GF-D8 (cell line): Measurements from ENCODE around the gene CCR6.
"Not testable (repeated sequence)": the region's sequence is repeated elsewhere in the genome, so short reads cannot be mapped to it uniquely, and the experiment has no call there.

Source experiments
- DNase-seq: peaks from one replicate; lab custom pipeline; 2025; lab: John Stamatoyannopoulos, UW

Gene CCR6

GRCh38 chr6:167172011-167172410 lies 49.1 kb downstream of the CCR6 start:
- DNase-seq: not testable (repeated sequence)

DNA sequence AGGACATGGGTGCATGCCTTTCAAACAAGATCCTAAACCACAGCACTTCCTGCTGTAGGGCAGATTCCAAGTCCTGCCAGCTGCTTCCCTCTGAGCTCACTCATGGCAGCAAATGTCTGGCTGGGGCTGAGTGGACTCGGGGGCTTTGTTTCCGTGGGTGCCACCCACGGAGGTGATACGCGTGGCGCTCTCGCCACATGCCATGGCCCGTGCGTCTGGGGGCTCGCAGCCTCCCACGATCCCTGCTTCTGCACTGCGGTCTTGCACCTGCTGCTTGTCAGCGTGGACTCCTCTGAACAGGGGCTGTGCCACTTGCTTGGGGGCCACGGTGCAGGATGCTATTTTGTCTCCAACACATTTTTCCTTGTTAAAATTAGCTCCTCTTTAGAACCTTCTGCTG lies 54.4 kb downstream of the CCR6 start:
- DNase-seq: not testable (repeated sequence)

GRCh38 chr6:167178896-167179655 lies 56.2 kb downstream of the CCR6 start:
- DNase-seq: not testable (repeated sequence)

- DNase-seq: not testable (repeated sequence)
These were observed 57.2 kb downstream of the CCR6 start for GRCh38 chr6:167180086-167180485.

- not testable (repeated sequence) for DNase-seq
These were observed 58.5 kb downstream of the CCR6 start for GRCh38 chr6:167181351-167181750.

DNA sequence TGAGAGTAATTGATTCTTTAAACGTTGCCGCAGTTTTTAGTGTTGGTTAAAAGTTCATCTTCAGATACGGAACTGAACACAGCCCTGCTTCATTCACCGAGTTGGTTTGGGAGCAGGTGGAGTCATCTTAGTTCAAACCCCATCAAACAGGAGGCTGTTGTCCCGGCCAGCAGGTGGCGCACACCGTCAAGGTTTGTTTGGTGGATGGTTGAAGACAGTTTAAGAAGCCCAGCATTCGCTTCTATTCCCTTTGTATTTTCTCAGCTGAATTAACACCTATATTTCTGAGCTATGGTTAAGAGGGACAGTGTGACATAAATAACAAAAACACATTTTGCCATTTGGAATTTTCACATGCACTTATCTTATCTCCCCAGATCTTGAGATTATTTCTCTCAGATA lies 60.0 kb downstream of the CCR6 start:
- DNase-seq: not testable (repeated sequence)

- not testable (repeated sequence) for DNase-seq
These were observed 62.2 kb downstream of the CCR6 start for GRCh38 chr6:167185101-167185500.

GRCh38 chr6:167187275-167187674 lies 64.4 kb downstream of the CCR6 start:
- not testable (repeated sequence) for DNase-seq
